GM21825 (cell line): ENCODE results near the gene PTK6.
"Not testable (repeated sequence)": the region's sequence is repeated elsewhere in the genome, so short reads cannot be mapped to it uniquely, and the experiment has no call there.

Source experiments
- ATAC-seq: cut with Tn5 transposase; IDR thresholded peaks from one replicate; pipeline ENCODE4 v1.9.1; 2021; ENCODE audit warnings: mild to moderate bottlenecking, moderate library complexity; ENCODE audit not compliant: unreplicated experiment

The PTK6 gene

GRCh38 chr20:63559485-63560332, 22.5 kb upstream of the PTK6 start:
- ATAC-seq: not testable (repeated sequence)

GRCh38 chr20:63558804-63559484, 21.8 kb upstream of the PTK6 start:
- ATAC-seq: no peak

- no peak for ATAC-seq
These were observed 20.3 kb upstream of the PTK6 start for GRCh38 chr20:63557481-63557891.

GRCh38 chr20:63556873-63557478, 19.8 kb upstream of the PTK6 start:
- ATAC-seq: no peak

- no peak for ATAC-seq
These were observed 18.6 kb upstream of the PTK6 start for GRCh38 chr20:63555661-63556381.

- peak; percentile 9 for ATAC-seq
These were observed 17.4 kb upstream of the PTK6 start for GRCh38 chr20:63554361-63555278.

- peak; percentile 20 for ATAC-seq
These were observed 16.7 kb upstream of the PTK6 start, which contains the start of gene FNDC11 for GRCh38 chr20:63553933-63554290. Gene FNDC11, plus strand, starts transcription at chr20:63554159. Its CDS starts 1,505 bp downstream, at chr20:63555664.

- ATAC-seq: peak; percentile 41
These were observed 16.2 kb upstream of the PTK6 start for GRCh38 chr20:63553251-63553932.

GRCh38 chr20:63552481-63553249, 15.5 kb upstream of the PTK6 start:
- ATAC-seq: peak; percentile 22

- no peak for ATAC-seq
These were observed 13.9 kb upstream of the PTK6 start for GRCh38 chr20:63551068-63551467.

- ATAC-seq: no peak
These were observed 12.6 kb upstream of the PTK6 start for GRCh38 chr20:63549679-63550282.

- no peak for ATAC-seq
These were observed 11.8 kb upstream of the PTK6 start for GRCh38 chr20:63549019-63549418.

- ATAC-seq: no peak
These were observed 11.4 kb upstream of the PTK6 start for GRCh38 chr20:63548542-63548941.

- no peak for ATAC-seq
These were observed 10.7 kb upstream of the PTK6 start, which contains the start of gene SRMS for GRCh38 chr20:63547725-63548480. Gene SRMS, minus strand, starts transcription at chr20:63547749. Its CDS starts 286 bp downstream, at chr20:63547463.

GRCh38 chr20:63546956-63547724, 10.0 kb upstream of the PTK6 start:
- ATAC-seq: no peak

- ATAC-seq: no peak
These were observed 9.2 kb upstream of the PTK6 start for GRCh38 chr20:63546256-63546955.
